Osteocyte (in vitro differentiated cells): ENCODE data around the gene METTL27. TPM values are rescaled to one million over a fixed set of nuclear protein-coding genes. Genes with fewer than 3 reads are reported as not detected.

ENCODE experiments used
- DNase-seq: peaks from one replicate; pipeline ENCODE4 v3.0.0; 2021; ENCODE audit warnings: mixed read lengths; ENCODE audit not compliant: unreplicated experiment; ENCODE audit errors: extremely low spot score
- H3K27ac Mint-ChIP-seq: one replicate; pipeline ENCODE4 v1.8.0; 2021; ENCODE audit warnings: mild to moderate bottlenecking, mixed read lengths; ENCODE audit not compliant: unreplicated experiment
- H3K27me3 Mint-ChIP-seq: one replicate; pipeline ENCODE4 v1.8.0; 2021; ENCODE audit warnings: mixed read lengths; ENCODE audit not compliant: unreplicated experiment
- H3K36me3 Mint-ChIP-seq: one replicate; pipeline ENCODE4 v1.8.0; 2021; ENCODE audit warnings: mixed read lengths; ENCODE audit not compliant: unreplicated experiment
- H3K4me1 Mint-ChIP-seq: one replicate; pipeline ENCODE4 v1.8.0; 2021; ENCODE audit warnings: mixed read lengths; ENCODE audit not compliant: unreplicated experiment
- H3K4me3 Mint-ChIP-seq: one replicate; pipeline ENCODE4 v1.8.0; 2021; ENCODE audit warnings: mild to moderate bottlenecking, moderate library complexity, mixed read lengths; ENCODE audit not compliant: unreplicated experiment
- H3K9me3 Mint-ChIP-seq: one replicate; pipeline ENCODE4 v1.8.0; 2021; ENCODE audit warnings: mixed read lengths; ENCODE audit not compliant: unreplicated experiment
- total RNA-seq: library from RNA; stranded (reverse); gene quantifications from 2 replicates; pipeline ENCODE4 v1.2.1, GENCODE V29; 2021
- TF ChIP-seq, protein P1 (sequence below): fragments of 200-600 bp; sonication (generic); IDR thresholded peaks from 2 replicates; pipeline ENCODE4 v1.5.0; 2021; ENCODE audit warnings: antibody characterized with exemption, mild to moderate bottlenecking, moderate library complexity

Gene METTL27
- total RNA-seq, 1 donor from 2014 or later, result 2.2 TPM

DNA sequence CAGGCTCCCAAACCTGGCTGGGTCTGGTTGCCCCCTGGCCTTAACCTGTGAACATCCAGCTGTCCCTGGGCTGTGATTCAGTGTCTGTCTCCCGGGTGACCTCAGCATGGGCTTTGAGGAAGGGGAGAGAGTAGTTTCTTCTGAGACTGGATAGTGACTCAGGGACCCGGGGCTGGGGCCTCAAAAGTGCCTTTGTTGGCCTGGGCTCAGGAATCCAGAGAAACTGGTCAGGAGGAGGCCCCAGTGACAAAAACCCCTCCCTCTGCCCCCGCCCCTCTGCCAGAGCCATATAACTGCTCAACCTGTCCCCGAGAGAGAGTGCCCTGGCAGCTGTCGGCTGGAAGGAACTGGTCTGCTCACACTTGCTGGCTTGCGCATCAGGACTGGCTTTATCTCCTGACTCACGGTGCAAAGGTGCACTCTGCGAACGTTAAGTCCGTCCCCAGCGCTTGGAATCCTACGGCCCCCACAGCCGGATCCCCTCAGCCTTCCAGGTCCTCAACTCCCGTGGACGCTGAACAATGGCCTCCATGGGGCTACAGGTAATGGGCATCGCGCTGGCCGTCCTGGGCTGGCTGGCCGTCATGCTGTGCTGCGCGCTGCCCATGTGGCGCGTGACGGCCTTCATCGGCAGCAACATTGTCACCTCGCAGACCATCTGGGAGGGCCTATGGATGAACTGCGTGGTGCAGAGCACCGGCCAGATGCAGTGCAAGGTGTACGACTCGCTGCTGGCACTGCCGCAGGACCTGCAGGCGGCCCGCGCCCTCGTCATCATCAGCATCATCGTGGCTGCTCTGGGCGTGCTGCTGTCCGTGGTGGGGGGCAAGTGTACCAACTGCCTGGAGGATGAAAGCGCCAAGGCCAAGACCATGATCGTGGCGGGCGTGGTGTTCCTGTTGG is 11.4 kb downstream of the METTL27 start, which contains the start of gene CLDN4:
Gene CLDN4 (plus strand): TSS at position 316 of the 903 bp plus-strand sequence. CDS start 206 bp downstream, at position 522.
- Mint-ChIP-seq H3K4me1 (peaks cover 16% of the 10 kb centered on the region), H3K36me3 (no peaks in the 10 kb centered on the region), H3K27me3 (no peaks in the 10 kb centered on the region), H3K27ac (no peak within 1 kb of the TSS), H3K9me3 (no peaks in the 10 kb centered on the region), H3K4me3 (no peak within 1 kb of the TSS)
- no peak for DNase-seq
- TF ChIP-seq, protein P1, sequence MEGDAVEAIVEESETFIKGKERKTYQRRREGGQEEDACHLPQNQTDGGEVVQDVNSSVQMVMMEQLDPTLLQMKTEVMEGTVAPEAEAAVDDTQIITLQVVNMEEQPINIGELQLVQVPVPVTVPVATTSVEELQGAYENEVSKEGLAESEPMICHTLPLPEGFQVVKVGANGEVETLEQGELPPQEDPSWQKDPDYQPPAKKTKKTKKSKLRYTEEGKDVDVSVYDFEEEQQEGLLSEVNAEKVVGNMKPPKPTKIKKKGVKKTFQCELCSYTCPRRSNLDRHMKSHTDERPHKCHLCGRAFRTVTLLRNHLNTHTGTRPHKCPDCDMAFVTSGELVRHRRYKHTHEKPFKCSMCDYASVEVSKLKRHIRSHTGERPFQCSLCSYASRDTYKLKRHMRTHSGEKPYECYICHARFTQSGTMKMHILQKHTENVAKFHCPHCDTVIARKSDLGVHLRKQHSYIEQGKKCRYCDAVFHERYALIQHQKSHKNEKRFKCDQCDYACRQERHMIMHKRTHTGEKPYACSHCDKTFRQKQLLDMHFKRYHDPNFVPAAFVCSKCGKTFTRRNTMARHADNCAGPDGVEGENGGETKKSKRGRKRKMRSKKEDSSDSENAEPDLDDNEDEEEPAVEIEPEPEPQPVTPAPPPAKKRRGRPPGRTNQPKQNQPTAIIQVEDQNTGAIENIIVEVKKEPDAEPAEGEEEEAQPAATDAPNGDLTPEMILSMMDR, result no peak

DNA sequence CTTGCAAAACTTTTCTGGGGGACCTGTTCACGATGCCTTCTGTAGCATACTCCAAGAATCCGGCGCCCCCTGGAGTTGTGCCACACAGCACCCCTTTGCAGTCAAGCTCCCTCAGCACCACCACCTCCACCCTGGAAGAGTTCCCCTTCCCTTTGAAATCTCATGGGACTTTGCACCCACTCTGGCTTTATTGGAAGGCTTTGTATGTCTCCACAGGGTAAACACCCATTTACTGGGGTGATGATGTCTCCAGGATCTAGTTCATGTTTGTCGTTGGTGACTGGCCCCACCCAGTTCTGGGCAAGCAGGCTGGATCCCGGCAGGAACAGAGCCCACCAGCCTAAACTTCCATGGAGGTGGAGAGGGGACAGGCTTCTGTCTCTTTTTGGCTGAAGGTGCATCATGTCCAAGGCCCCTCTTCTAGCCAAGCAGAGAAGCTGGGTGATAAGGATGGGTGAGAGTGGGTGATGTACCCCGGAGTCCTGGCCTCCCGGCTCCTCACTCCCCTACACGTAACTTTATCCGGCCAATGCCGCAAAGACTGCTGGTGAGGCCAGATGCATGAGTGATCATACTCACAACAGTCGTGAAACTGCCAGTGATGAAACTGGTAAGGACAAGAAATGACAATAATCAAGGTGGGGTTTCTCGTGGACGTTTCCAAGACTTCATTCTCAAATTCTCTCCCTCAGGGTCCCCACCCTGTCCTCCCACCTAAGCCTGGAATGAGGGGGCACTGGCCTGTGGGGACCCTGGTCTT is 12.2 kb downstream of the METTL27 start:
- no peaks in the 10 kb centered on the region for H3K36me3 Mint-ChIP-seq
- no peak overlapping the region for H3K27ac Mint-ChIP-seq
- H3K4me3 Mint-ChIP-seq, result no peak overlapping the region
- DNase-seq, result no peak
- peaks cover 16% of the 10 kb centered on the region for H3K4me1 Mint-ChIP-seq
- no peaks in the 10 kb centered on the region for H3K27me3 Mint-ChIP-seq
- no peaks in the 10 kb centered on the region for H3K9me3 Mint-ChIP-seq
- TF ChIP-seq, protein P1, result no peak

DNA sequence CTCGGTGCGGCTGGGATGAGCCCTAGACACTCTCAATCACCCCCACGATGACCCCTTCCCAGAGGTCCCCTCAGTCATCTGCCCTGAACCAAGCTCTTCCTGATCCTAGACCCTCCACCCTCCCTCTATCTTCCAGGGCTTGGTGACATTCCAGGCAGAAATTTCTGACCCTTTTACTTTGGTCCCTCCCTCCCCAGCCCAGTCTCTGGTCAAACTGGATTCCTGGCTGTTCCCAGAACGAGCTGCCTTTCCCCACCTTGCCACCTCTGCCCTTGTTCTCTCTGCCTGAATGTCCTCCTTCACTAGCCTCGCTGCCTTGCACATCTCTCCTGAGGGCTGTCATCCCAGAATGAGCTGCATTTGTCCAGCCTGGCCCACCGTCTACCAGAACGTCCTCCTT is 12.8 kb downstream of the METTL27 start:
- Mint-ChIP-seq H3K4me1 (peaks cover 16% of the 10 kb centered on the region), H3K27ac (no peak overlapping the region), H3K9me3 (no peaks in the 10 kb centered on the region), H3K4me3 (no peak overlapping the region), H3K36me3 (no peaks in the 10 kb centered on the region), H3K27me3 (no peaks in the 10 kb centered on the region)
- TF ChIP-seq, protein P1, result no peak
- no peak for DNase-seq

DNA sequence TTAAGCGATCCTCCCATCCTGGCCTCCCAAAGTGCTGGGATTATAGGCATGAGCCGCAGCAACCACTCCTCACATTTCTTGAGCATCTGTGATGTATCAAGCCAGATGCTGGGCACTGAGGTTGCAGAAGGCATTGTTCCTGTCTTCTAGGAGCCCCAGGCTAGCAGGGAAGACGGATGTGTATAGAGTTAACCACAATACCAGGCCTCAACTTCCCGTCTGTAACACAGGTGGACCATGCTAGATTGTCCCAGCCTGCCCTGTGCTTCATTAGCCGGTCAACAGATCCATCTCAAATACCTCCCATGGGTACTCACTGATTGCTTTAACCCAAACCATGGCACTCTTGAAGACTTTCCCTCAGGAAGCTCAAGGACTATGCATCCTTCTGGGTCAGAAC is 13.3 kb downstream of the METTL27 start:
- no peak overlapping the region for H3K27ac Mint-ChIP-seq
- no peak for DNase-seq
- no peaks in the 10 kb centered on the region for H3K27me3 Mint-ChIP-seq
- no peaks in the 10 kb centered on the region for H3K36me3 Mint-ChIP-seq
- peaks cover 16% of the 10 kb centered on the region for H3K4me1 Mint-ChIP-seq
- TF ChIP-seq, protein P1, result no peak
- no peaks in the 10 kb centered on the region for H3K9me3 Mint-ChIP-seq
- H3K4me3 Mint-ChIP-seq, result no peak overlapping the region
